T-helper 17 cell (primary cell): ENCODE results near the gene MED20. TPM values are rescaled to one million over a fixed set of nuclear protein-coding genes. Genes with fewer than 3 reads are reported as not detected.

Experiments
- ATAC-seq: fragments of 150-1000 bp; cut with Tn5 transposase; 2 replicates; pipeline ENCODE4 v1.10.0; 2021; ENCODE audit warnings: mild to moderate bottlenecking, moderate library complexity
- DNase-seq, 3 donors: peaks; one replicate each; pipeline versions ENCODE4 v3.0.0 to v3.0.0-alpha.2; 2020 to 2021
- H3K9me3 ChIP-seq: one replicate; pipeline ENCODE4 v1.7.0; 2013; ENCODE audit warnings: low read length, mild to moderate bottlenecking; ENCODE audit not compliant: control insufficient read depth, poor library complexity, severe bottlenecking
- H3K27ac Mint-ChIP-seq: one replicate; pipeline ENCODE4 v1.8.0; 2022; ENCODE audit warnings: mild to moderate bottlenecking, moderate library complexity, mixed read lengths
- H3K27me3 Mint-ChIP-seq: one replicate; pipeline ENCODE4 v1.8.0; 2022; ENCODE audit warnings: mixed read lengths
- H3K36me3 Mint-ChIP-seq: one replicate; pipeline ENCODE4 v1.8.0; 2022; ENCODE audit warnings: low read depth, mixed read lengths
- H3K4me1 Mint-ChIP-seq: one replicate; pipeline ENCODE4 v1.8.0; 2022; ENCODE audit warnings: mild to moderate bottlenecking, mixed read lengths
- H3K4me3 Mint-ChIP-seq: one replicate; pipeline ENCODE4 v1.8.0; 2022; ENCODE audit warnings: mild to moderate bottlenecking, moderate library complexity, mixed read lengths
- total RNA-seq, 4 donors: library from RNA in 2 of 4; stranded (reverse) in 2 of 4; gene quantifications; one replicate each; pipeline ENCODE4 v1.2.3 and lab custom pipeline; 2022 to 2026

Gene MED20
- total RNA-seq, 2 donors from 2014 or later, result 3.6 to 3.9 TPM

- Mint-ChIP-seq H3K36me3 (no peaks in the 10 kb centered on the region), H3K4me1 (no peaks in the 10 kb centered on the region), H3K27me3 (no peaks in the 10 kb centered on the region), H3K27ac (no peak overlapping the region), H3K4me3 (no peak overlapping the region)
- no peaks in the 10 kb centered on the region for H3K9me3 ChIP-seq
- no peak for ATAC-seq
- no peak for DNase-seq
Measured at GRCh38 chr6:41881506-41881905, 39.4 kb downstream of the MED20 start.

- Mint-ChIP-seq H3K27me3 (no peaks in the 10 kb centered on the region), H3K27ac (no peak overlapping the region), H3K4me1 (peaks cover 4% of the 10 kb centered on the region), H3K36me3 (no peaks in the 10 kb centered on the region), H3K4me3 (no peak overlapping the region)
- DNase-seq (no peak), ATAC-seq (no peak)
- no peaks in the 10 kb centered on the region for H3K9me3 ChIP-seq
Measured at GRCh38 chr6:41878961-41879405, 42.0 kb downstream of the MED20 start.

- Mint-ChIP-seq H3K4me1 (peaks cover 4% of the 10 kb centered on the region), H3K4me3 (no peak overlapping the region), H3K27ac (no peak overlapping the region), H3K36me3 (no peaks in the 10 kb centered on the region), H3K27me3 (no peaks in the 10 kb centered on the region)
- DNase-seq (no peak), ATAC-seq (no peak)
- H3K9me3 ChIP-seq, result no peaks in the 10 kb centered on the region
Measured at GRCh38 chr6:41878246-41878645, 42.7 kb downstream of the MED20 start.

- no peak for DNase-seq
- Mint-ChIP-seq H3K4me1 (peaks cover 7% of the 10 kb centered on the region), H3K27me3 (no peaks in the 10 kb centered on the region), H3K27ac (no peak overlapping the region), H3K36me3 (peaks cover 2% of the 10 kb centered on the region), H3K4me3 (no peak overlapping the region)
- ATAC-seq, result no peak
- H3K9me3 ChIP-seq, result no peaks in the 10 kb centered on the region
Measured at GRCh38 chr6:41877051-41877680, 43.8 kb downstream of the MED20 start.

GRCh38 chr6:41874741-41875140 is 46.2 kb downstream of the MED20 start:
- peaks cover 2% of the 10 kb centered on the region for H3K36me3 Mint-ChIP-seq
- H3K27ac Mint-ChIP-seq, result no peak overlapping the region
- H3K9me3 ChIP-seq, result no peaks in the 10 kb centered on the region
- H3K27me3 Mint-ChIP-seq, result no peaks in the 10 kb centered on the region
- H3K4me3 Mint-ChIP-seq, result no peak overlapping the region
- ATAC-seq (no peak), DNase-seq (no peak)
- H3K4me1 Mint-ChIP-seq, result peaks cover 7% of the 10 kb centered on the region

GRCh38 chr6:41872147-41872546 is 48.8 kb downstream of the MED20 start:
- Mint-ChIP-seq H3K4me3 (no peak overlapping the region), H3K27me3 (no peaks in the 10 kb centered on the region), H3K4me1 (peaks cover 7% of the 10 kb centered on the region), H3K36me3 (peaks cover 2% of the 10 kb centered on the region), H3K27ac (no peak overlapping the region)
- DNase-seq (no peak), ATAC-seq (no peak)
- H3K9me3 ChIP-seq, result no peaks in the 10 kb centered on the region

- H3K4me3 Mint-ChIP-seq, result no peak overlapping the region
- H3K27me3 Mint-ChIP-seq, result no peaks in the 10 kb centered on the region
- peaks cover 2% of the 10 kb centered on the region for H3K36me3 Mint-ChIP-seq
- no peaks in the 10 kb centered on the region for H3K9me3 ChIP-seq
- DNase-seq (no peak), ATAC-seq (no peak)
- H3K27ac Mint-ChIP-seq, result no peak overlapping the region
- H3K4me1 Mint-ChIP-seq, result peaks cover 7% of the 10 kb centered on the region
Measured at GRCh38 chr6:41871691-41872090, 49.2 kb downstream of the MED20 start.

GRCh38 chr6:41859356-41859755 is 61.6 kb downstream of the MED20 start:
- no peaks in the 10 kb centered on the region for H3K36me3 Mint-ChIP-seq
- H3K4me3 Mint-ChIP-seq, result no peak overlapping the region
- H3K27ac Mint-ChIP-seq, result no peak overlapping the region
- H3K27me3 Mint-ChIP-seq, result no peaks in the 10 kb centered on the region
- peaks cover 3% of the 10 kb centered on the region for H3K4me1 Mint-ChIP-seq
- DNase-seq (no peak), ATAC-seq (no peak)
- H3K9me3 ChIP-seq, result no peaks in the 10 kb centered on the region

GRCh38 chr6:41858703-41859102 is 62.2 kb downstream of the MED20 start:
- Mint-ChIP-seq H3K36me3 (no peaks in the 10 kb centered on the region), H3K4me1 (peaks cover 3% of the 10 kb centered on the region), H3K27me3 (no peaks in the 10 kb centered on the region), H3K4me3 (no peak overlapping the region), H3K27ac (no peak overlapping the region)
- H3K9me3 ChIP-seq, result no peaks in the 10 kb centered on the region
- DNase-seq (no peak), ATAC-seq (no peak)

Other genes with a start within 250 kb of the MED20 start
- gene TFEB, start 185.5 kb downstream of the MED20 start, total RNA-seq, result 10 to 100 TPM; 17.6 to 18.9 TPM
- gene PGC, start 173.7 kb downstream of the MED20 start, total RNA-seq, result not detected
- gene FRS3, start 141.2 kb downstream of the MED20 start, total RNA-seq, result 1 to 10 TPM; 5.2 to 6.9 TPM
- not detected for gene PRICKLE4, start 140.4 kb downstream of the MED20 start, total RNA-seq
- gene TOMM6, start 133.4 kb downstream of the MED20 start, total RNA-seq, result 100 to 1,000 TPM in 1 of 2 donors, 10 to 100 TPM in 1; 99.1 to 111 TPM
- gene USP49, start 25.8 kb downstream of the MED20 start, total RNA-seq, result 1 to 10 TPM; 1.7 to 2.1 TPM
- 1 to 10 TPM; 2.8 to 3.8 TPM for gene BYSL, start 360 bp upstream of the MED20 start, total RNA-seq
- 100 to 1,000 TPM; 247 to 250 TPM for gene CCND3, start 20.7 kb upstream of the MED20 start, total RNA-seq
- 10 to 100 TPM; 28.7 to 35.3 TPM for gene TAF8, start 129.4 kb upstream of the MED20 start, total RNA-seq
- not detected for gene C6orf132, start 221.5 kb upstream of the MED20 start, total RNA-seq